Body of pancreas (tissue), 4 donors: ENCODE measurements around the gene COL8A1.

Source experiments
- CTCF ChIP-seq, 7 experiments: fragments of 450-650 bp in 4 of 7; fragments of 200-600 bp in 3 of 7; sonication (generic) in 3 of 7; IDR thresholded peaks; one replicate each; pipeline ENCODE4 v1.5.1; 2016 to 2019; ENCODE audit warnings: antibody characterized with exemption in 7 of 7
- POLR2A ChIP-seq, 3 donors: fragments of 450-650 bp; IDR thresholded peaks; one replicate each; pipeline ENCODE4 v1.6.1; 2016; ENCODE audit warnings: antibody characterized with exemption in 3 of 3, mild to moderate bottlenecking in 2 of 3

- no peak for TF ChIP-seq POLR2A (IDR thresholded peaks at IDR 0.05)
- TF ChIP-seq CTCF (IDR thresholded peaks at IDR 0.05): no peak
Measured at GRCh38 chr3:99638167-99638948, at the start of gene COL8A1.
